GM21447 (cell line): Measurements from ENCODE around the gene VSIR.

Experiments used
- ATAC-seq: cut with Tn5 transposase; IDR thresholded peaks from one replicate; pipeline ENCODE4 v1.9.1; 2021; ENCODE audit not compliant: unreplicated experiment

Gene VSIR

DNA sequence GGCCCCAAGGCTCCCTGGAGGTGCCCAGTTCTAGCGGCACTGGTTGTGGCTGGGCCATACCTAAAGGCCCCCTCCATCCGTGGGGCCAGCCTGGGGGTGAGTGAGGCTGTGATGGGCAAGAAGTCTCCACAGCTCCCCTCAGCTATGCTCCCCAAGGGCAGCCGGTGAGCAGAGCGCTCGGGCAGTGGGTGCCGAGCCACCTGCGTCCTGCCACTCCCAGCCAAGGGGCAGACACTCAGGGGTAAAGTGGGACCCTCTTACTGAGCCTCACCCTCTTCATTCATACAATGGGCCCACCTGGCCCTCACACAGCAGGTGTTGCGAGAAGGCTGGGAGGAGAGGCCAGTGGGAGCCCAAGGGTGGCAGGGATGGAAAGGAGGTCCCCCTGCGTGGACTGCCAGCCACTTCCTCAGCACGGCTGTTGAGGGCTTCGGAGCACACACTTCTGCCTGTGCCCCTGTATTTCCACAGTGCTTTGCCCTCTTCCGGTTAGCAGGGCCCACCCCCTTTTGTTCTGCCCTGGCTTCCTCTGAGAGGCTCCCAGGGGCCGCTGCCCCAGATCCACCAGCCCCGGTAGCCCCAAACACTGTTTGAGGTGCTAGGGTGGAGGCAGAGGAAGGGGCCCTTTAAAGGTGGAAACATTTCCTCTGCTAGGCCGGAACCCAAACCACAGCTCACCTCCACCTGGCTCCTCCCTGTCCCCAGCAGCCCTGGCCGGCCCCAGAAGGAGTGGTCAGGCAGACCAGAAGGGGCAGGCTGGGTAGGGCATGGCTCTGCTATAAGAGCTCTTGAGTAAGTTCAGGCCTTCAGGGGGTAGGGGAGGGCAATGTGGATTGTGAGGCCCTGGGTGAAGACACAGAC, 37.4 kb downstream of the VSIR start:
- peak; percentile 53 for ATAC-seq

DNA sequence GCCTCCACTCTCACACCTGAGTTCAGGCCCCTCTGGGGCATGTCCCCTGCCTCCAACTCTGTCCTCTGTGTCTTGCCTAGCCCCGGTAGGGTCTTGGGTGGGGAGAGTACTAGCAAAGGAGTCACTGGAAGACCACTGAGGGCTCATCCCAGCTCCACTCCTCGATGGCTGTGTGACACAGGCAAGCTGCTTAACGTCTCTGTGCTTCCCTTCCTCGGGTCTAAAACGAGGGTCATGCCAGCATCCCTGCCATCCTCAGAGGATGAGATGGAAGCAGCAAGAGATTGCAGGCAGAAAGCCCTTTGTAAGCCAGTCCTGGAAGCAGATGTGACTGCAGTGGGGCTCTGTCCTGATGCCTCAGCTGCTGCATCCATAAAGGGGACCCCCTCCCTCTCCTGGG, 38.5 kb downstream of the VSIR start:
- ATAC-seq: no peak

DNA sequence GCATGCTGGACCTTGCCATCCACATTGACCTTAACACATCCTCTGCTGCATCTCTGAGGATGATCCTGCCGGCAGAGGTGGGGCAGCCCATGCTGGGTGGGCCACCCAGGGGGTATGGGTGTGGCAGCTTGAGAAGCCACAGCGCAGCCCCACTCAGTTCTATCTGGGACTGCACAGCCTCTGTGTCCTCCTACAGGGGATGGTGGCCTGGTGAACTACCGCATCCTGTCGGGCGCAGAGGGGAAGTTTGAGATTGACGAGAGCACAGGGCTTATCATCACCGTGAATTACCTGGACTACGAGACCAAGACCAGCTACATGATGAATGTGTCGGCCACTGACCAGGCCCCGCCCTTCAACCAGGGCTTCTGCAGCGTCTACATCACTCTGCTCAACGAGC, 41.5 kb downstream of the VSIR start:
- ATAC-seq: no peak

DNA sequence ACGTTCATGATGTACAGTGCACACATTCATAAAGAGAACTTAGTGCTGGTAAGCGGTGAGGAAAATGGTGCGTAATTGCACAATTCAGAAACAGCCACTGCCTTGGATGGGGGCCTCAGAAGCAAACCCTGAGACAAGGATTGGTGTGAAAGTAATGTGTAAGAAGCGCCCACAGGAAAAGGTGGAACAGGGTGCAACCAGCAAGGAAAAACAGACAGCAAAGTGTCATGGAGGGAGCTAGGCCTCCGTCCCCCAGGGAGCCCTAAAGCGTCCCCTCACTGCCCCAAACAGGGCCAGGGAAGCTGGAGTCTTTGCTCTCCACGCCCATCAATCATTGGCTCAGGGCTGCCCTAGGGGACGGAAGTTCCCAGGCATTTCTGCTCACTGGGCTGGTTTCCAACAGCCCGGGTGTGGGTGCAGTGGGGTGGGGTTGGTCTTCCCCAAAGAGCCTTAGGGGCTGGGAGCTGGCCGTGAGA, 44.1 kb downstream of the VSIR start:
- ATAC-seq: no peak

DNA sequence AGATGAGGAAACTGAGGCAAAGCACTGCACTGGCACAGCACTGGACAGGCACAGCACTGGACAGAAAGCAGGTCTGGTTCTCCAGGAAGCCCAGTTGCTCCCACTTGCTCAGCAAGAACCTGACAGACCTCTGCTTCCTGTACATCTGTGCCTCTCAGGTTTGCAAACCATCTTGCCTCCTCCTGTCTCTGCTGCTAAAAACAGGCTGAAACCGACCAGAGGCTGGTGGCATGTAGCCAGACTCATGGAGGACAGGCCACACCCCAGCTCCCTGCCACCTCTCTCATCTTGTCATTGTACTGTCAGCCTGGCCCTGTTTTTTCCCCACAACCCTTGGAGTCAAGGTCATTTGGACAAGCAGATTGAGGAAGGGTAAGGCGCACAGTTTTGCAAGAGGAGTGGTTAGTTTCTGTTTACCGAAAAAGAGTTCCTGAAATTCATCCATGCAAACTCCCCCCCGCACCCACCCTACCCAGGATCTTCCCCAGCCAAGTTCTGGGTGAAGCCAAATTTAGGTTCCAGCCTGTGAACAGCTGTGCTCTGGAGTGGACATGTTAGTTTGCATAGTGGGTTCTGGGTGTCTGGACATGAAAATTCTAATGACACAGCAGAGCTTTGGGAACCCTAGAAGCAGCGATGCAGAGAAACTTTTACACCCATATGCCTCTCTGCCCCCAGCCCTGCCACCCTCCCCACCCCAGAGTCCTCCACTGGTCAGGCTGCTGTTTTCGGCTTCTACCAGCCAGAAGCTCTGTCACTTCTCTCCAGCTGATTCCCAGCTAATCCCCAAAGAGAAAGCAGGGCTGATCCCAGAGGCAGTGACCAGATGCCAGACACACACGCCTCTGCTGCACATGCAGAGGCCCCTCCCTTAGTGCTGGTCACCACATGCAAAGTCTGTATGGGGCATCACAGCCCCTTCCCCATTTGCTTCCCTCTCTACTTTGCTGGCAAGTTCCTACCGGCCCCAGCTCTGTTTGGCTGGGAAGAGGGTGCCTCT, 45.3 kb downstream of the VSIR start:
- peak; percentile 64 for ATAC-seq

DNA sequence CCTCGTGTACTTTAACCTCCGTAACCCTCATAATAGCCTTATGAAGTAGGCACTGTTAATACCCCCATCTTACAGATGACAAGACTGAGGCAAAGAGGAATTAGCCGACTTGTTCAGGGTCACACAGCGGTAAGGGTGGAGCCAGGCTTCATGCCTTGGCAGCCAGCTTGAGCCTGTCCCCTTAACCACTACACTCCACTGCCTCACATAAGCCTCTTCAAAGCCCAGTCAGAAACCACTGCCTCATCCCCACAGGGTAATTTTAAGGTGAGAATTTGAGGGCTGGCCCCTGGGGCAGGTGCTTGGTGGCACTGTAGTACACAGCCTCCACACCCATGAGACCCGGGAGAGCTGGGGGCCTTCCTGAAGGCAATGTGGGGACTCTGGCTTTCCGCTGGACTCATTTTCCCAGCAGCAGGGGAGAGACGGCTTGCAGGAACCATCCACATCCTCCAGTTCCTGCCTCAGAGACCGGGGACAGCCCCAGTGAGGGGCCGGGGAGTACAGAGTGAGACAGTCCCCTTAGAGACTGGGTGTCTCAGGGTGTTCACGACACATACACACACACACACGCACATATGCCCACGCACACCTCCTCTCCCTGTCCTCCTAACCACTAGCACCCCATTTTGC, 46.1 kb downstream of the VSIR start:
- ATAC-seq: peak; percentile 44

DNA sequence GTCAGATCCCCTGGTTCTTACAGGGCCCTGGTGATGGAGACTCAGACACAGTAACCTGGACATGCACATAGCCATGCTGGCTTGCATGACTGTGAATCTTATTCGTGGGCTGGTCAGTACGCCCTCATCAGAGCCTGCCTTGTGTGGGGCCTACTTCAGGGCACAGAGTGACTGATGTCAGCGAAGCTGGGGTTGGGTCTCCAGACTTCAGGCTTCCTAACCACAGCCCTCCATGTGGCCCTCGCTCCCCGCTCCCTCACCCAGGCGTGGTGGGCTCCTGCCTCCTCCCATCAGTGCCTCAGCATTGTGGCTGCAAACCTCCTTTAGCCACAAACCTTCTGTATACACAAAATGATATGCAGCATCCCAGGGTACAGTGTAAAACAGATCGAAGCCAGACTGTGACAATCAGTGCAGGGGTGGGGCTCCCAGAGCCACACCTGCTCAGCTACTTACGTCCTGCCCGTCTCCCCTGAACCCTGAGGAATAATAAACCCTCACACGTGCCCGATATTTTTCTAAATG, 46.7 kb downstream of the VSIR start:
- no peak for ATAC-seq

DNA sequence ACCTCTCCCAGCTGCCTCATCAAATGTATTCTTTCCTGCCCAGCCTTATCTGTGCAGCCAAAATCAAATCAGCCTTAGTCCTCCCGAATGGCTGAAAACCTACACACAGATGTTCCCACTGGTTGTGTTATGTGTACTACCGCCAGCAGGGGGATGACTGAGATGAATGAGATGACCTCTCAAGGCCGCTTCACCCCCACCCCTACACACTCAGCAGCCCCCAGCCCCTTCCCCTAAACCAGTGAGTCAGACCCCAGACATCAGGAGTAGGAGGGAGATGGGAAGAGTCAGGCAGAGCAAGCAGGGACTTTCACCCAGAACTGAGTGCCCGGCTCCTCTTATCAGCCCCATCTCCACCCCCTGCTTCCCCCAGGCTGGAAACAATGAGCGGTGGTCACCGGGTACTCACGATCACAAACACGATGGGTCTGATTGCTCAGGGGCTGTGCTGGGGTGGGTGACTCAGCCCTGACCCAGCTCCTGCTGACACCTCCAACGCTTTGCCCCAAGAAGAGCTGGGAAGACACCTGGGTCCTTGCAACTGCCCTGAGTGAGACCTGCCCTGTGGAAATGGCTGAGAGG, 47.2 kb downstream of the VSIR start:
- no peak for ATAC-seq

DNA sequence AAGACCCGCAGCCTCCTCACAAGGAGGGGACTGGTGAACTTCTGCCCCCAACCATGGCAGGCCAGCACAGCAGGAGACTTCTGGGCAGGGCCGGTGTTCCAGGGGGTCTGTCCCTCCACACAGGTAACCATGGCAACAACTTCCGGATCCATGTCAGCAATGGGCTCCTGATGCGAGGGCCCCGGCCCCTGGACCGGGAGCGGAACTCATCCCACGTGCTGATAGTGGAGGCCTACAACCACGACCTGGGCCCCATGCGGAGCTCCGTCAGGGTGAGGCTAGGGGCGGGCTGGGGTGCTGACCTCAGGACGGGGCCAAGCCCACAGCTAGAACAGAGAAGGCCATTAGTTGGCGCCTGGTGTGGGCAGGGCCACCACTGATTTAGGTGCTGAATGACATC, 48.1 kb downstream of the VSIR start:
- ATAC-seq: no peak

DNA sequence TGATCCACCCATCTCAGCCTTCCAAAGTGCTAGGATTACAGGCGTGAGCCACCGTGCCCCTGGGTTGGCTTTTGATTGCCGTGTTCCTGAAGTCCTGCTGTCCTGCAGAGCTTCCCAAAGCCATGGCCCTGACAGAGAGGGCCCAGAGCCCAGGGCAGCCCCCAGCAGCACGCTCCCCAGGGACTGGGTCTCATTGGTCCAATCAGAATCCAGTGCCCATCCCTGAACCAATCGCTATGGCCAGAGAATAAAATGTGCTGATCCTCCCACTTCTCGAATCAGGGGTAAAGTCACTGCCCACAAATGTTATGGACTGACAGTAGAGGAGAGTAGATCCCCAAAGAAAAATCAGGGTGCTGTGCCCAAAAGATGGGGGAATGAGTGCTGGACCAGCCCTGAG, 48.8 kb downstream of the VSIR start:
- ATAC-seq: no peak

DNA sequence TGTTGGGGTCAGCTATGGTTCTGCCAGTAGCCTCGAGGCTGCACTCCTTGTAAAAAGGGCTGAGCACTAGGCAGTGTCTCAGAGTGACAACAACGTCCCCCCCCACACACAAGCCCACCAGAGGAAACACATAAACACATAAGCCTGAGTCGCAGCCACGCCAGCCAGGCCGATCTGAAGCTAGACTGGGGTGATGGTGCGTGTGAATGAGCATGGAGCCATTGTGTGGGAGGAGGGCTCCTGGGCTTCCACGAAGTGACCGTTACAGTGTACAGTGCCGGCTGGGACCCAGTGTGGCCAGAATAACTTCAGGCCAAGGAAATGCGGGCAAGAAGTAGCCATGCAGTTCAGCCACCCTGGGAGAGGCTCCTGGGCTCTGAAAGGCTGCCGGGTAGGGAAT, 50.0 kb downstream of the VSIR start:
- ATAC-seq: no peak

DNA sequence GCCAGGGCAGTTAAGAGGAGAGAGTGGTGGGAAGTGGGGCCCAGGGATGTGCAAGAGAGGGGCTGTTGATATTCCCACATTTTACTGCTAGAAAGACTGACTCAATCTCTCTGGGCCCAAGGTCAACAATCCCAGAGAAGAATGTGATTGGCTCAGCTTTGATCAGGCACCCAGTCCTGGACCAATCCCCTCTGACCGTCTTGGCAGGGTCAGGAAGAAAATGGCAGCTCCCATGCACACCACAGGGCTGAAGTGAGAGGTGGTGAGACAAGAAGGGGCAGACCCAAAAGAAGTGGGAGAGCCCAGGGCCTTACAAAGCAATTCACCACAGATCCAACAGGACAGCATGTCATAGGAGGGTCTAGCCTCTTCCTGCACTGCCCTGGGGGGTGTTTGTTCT, 50.5 kb downstream of the VSIR start:
- no peak for ATAC-seq

DNA sequence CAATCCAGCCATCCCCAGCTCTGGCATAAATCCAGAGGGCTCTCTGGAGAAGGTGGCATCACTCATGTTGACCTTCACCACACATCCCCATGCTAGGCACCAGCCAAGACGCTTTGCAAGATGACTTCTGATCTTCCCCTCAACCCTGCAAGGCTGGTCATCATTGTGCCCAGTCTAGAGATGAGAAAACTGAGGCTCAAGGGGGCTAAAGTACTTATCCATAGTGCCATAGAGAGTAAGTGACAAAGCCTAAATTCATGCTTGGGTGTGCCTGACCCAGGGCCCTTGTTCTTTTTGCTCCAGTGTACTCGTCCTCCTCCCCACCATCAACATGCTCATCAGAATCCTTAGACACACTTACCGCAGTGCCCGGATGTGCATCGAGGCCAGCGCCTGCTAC, 52.0 kb downstream of the VSIR start:
- no peak for ATAC-seq

DNA sequence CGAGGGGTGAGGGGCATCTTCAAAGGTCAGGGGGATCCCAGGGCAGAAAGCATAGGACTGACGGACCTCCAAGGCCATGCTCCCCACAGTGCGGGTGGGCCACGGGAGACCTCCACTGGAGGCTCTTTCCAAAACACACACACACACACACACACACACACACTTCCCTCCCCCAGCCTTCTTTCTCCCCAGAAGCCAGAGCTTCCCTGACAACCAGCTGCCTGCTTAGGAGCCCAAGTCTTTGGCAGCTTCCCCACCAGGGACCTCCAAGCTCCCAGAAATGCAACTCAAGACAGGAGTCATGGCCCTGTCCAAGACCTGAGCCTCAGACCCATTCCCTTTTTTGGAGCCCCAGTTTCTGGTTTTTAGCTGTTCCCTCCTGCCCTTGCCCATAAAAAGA, 53.0 kb downstream of the VSIR start:
- ATAC-seq: no peak

DNA sequence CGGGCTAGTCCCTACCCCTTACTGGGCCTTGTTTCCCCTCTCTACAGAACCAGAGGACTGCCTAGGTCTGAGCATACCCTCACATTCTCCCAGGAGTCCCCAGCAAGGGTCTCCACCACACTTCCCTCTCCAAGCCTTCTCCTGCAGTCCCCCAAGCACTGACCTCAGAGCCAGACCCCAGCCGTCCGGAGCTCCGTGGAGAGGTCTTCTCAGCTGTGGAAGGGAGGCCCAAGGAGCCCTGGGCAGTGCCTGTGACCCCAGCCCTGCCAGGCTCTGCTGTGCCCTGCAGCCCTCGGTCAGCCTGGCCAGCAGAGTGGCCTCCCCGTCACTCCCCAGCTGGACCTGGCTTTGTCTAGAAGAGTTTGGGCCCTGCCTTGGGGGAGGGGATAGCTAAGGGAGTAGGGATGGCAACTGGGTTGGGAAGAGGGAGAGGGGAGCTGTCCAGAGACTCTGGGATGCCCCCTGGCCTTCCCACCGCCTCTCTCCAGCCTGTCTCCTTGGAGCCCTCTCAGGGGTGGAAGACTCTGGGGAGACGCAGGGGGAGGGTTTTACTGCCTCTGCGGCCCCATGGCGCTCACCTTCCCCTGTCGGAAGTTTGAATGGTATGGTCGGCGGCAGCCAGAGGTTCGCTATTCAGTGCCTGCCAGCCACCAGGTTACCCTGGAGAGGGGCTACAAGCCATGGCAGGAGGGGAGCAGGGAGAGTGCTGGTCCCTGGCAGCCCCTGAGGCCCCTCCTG, 53.7 kb downstream of the VSIR start, which contains the start of gene C10orf105:
Gene C10orf105 (minus strand): TSS at position 315 of the 738 bp plus-strand sequence. CDS start 3,441 bp downstream, outside the sequence.
- no peak for ATAC-seq

DNA sequence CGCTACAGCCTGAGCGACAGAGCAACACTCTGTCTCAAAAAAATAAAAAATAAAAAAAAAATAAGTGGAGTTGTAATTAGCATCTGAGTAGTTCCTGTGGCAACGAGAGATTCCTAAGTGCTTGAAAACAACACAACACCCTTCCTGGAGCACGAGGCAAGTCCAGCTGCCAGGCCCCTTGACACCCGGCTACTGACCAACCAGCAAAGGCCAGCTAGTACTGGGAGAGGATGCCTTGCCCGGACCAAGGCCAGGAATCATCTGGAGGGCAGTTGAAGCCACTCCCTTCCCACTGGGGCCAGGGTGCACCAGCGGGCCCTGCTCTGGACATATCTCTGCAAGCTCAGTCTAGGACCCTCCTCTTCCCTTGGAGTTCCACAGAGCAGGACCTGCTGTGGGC, 54.3 kb downstream of the VSIR start:
- ATAC-seq: no peak

DNA sequence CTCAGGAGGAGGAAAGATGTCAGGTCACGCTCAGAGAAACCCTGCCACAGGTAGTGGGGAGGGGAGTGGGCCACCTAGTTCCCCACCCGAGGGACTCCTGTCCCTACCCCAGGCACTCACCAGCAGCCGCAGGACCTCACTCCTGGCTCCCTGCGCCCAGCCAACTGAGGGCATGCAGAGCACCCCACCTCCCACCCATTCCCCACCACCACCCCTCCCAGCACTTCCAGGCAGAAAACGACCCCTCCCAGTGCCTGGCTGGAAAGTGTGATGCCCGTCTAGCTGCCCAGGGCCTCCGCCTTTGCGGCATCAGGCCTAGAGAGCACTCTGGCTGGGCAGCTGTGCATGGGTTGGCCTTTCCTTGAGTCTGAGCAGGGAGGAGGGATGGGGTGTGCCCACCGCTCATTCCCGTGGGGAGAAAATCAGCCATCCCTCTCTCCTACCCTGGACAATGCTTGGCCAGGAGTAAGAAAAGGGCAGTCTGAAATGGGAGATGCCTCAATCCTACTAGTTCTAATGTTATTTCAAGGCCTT, 55.1 kb downstream of the VSIR start:
- no peak for ATAC-seq

DNA sequence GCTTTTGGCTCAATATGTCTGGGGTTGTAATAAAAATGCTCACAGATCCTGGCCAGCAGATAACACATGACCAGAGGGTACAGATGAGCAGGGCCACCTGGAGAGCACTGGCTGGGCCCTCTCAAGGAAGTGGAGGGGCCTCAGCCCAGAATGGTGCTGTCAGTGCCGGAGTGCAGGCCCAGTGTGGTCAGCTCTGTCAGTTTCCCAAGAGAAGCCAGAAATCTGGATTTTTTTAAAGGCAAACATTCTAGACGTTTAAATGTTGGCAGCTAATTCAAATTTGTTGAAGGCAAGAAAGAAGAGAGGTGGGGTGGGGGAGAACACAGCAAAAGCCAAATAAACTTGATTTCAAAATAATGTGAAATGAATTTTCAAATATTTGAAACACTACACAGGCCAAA, 55.8 kb downstream of the VSIR start:
- ATAC-seq: no peak

DNA sequence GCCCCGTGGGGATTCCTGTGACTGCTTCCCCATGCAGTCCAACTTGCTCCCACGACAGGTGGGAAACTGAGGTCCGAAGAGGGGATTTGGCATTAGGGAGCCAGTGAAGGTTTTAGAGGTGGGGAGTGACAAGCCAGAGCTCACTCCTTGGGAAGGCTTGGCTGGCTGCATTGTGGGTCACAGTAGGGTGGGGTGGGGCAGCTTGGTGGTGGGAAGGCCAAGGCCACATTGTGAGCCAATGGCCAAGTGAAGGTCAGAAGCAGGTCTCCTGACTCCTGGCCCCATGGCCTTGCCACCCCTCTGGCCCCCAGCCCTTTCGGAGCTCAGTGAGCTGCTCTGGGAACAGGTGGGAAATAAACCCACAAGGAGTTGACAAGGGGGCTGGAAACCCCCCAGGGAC, 56.3 kb downstream of the VSIR start:
- ATAC-seq: no peak

DNA sequence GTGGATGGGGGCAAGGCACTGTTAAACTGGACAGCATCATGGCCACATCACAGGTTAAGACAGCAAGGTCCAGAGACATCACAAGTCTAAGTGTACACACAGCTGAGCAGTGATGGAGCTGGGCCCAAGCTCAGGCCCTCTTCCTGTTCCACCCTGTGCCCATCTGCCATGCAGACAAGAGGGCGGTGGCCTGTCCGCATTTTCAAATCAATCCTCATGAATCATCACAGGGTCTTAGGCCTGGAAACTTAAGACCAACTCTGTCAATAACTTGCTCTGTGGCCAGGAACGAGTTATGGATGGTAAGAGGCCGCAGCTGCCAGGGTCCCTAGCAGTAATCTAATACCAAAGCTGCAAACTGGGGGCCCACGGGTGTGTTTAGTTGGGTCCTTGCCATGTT, 56.9 kb downstream of the VSIR start:
- no peak for ATAC-seq
